ENCODE measurements around the gene WFDC5.
A peak's percentile ranks its signal among the peaks of the same experiment; 100 is the strongest.

Gene WFDC5

GRCh38 chr20:45149062-45149461 is 34.1 kb upstream of the WFDC5 start:
- TF ChIP-seq TCF12 (IDR thresholded peaks at IDR 0.05; ENCODE audit: low read depth) (no peak), TAF1 (IDR thresholded peaks at IDR 0.05; ENCODE audit: low read depth) (no peak)

GRCh38 chr20:45140836-45141235 is 25.9 kb upstream of the WFDC5 start:
- no peak for TF ChIP-seq FOXM1 (IDR thresholded peaks at IDR 0.05; ENCODE audit: borderline replicate concordance, low read depth)
- TF ChIP-seq RAD21 (IDR thresholded peaks at IDR 0.05; ENCODE audit: low read depth), result no peak
- no peak for TF ChIP-seq TEAD4 (IDR thresholded peaks at IDR 0.05)
- no peak for TF ChIP-seq TCF12 (IDR thresholded peaks at IDR 0.05; ENCODE audit: low read depth)
- TF ChIP-seq MAX (IDR thresholded peaks at IDR 0.05), result no peak
- TF ChIP-seq CEBPB (IDR thresholded peaks at IDR 0.05), result no peak
- no peak for TF ChIP-seq NFIC (IDR thresholded peaks at IDR 0.05)
- TF ChIP-seq TAF1 (IDR thresholded peaks at IDR 0.05; ENCODE audit: low read depth), result no peak
- TF ChIP-seq ZBTB7A (IDR thresholded peaks at IDR 0.05; ENCODE audit: low read depth), result no peak
- TF ChIP-seq, protein P1, sequence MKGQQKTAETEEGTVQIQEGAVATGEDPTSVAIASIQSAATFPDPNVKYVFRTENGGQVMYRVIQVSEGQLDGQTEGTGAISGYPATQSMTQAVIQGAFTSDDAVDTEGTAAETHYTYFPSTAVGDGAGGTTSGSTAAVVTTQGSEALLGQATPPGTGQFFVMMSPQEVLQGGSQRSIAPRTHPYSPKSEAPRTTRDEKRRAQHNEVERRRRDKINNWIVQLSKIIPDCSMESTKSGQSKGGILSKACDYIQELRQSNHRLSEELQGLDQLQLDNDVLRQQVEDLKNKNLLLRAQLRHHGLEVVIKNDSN (IDR thresholded peaks at IDR 0.05), result no peak
- no peak for TF ChIP-seq CREB1 (IDR thresholded peaks at IDR 0.05; ENCODE audit: low read depth)
- TF ChIP-seq EGR1 (IDR thresholded peaks at IDR 0.05), result no peak
- no peak for TF ChIP-seq YY1 (IDR thresholded peaks at IDR 0.05; ENCODE audit: low read depth)
- TF ChIP-seq EP300 (IDR thresholded peaks at IDR 0.05; ENCODE audit: borderline replicate concordance), result no peak

DNA sequence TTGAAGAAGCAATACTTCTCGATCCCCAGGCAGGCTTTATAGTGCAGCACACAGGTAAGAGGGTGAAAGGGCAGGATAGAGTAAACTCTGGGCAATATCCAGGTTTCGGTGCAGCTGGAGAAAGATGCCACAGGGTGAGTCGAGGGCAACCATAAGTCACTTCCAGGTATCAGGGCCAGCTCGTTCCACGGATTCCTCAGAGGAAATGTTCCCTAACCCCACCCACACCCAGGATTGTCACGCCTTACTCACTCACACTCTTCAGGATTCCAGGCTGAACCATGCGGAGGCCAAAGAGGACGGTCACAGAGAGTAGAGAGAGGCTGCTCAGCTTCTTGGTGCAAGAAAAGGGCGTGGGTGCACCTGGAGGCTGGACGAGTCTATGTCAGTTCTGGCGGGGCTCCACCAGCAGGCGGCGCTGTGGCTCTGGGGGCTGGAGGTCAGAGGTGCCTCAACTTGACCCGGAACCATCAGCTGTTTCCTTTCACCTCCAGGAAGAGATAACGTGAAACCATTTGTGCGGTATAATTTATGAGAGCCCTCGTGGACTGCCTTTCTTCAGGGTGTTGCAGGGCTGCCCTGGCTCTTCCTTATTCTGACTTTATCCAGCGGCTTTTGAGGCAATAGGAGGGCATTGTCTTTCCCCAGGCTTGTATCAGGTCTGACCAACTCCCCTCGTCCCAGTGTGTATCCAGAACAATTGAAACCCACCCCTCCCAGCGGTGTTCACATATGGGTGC is 23.8 kb upstream of the WFDC5 start:
- TF ChIP-seq, protein P1 (IDR thresholded peaks at IDR 0.05), result no peak
- TF ChIP-seq NFIC (IDR thresholded peaks at IDR 0.05) (no peak), FOXM1 (IDR thresholded peaks at IDR 0.05; ENCODE audit: borderline replicate concordance, low read depth) (no peak), MAX (IDR thresholded peaks at IDR 0.05) (0 out of 2 replicates have a peak, but pooled peaks have one; percentile 35), TAF1 (IDR thresholded peaks at IDR 0.05; ENCODE audit: low read depth) (no peak), RAD21 (IDR thresholded peaks at IDR 0.05; ENCODE audit: low read depth) (peak; percentile 95), CEBPB (IDR thresholded peaks at IDR 0.05) (no peak), EGR1 (IDR thresholded peaks at IDR 0.05) (no peak), CREB1 (IDR thresholded peaks at IDR 0.05; ENCODE audit: low read depth) (no peak), YY1 (IDR thresholded peaks at IDR 0.05; ENCODE audit: low read depth) (no peak)
- TF ChIP-seq, protein P2, sequence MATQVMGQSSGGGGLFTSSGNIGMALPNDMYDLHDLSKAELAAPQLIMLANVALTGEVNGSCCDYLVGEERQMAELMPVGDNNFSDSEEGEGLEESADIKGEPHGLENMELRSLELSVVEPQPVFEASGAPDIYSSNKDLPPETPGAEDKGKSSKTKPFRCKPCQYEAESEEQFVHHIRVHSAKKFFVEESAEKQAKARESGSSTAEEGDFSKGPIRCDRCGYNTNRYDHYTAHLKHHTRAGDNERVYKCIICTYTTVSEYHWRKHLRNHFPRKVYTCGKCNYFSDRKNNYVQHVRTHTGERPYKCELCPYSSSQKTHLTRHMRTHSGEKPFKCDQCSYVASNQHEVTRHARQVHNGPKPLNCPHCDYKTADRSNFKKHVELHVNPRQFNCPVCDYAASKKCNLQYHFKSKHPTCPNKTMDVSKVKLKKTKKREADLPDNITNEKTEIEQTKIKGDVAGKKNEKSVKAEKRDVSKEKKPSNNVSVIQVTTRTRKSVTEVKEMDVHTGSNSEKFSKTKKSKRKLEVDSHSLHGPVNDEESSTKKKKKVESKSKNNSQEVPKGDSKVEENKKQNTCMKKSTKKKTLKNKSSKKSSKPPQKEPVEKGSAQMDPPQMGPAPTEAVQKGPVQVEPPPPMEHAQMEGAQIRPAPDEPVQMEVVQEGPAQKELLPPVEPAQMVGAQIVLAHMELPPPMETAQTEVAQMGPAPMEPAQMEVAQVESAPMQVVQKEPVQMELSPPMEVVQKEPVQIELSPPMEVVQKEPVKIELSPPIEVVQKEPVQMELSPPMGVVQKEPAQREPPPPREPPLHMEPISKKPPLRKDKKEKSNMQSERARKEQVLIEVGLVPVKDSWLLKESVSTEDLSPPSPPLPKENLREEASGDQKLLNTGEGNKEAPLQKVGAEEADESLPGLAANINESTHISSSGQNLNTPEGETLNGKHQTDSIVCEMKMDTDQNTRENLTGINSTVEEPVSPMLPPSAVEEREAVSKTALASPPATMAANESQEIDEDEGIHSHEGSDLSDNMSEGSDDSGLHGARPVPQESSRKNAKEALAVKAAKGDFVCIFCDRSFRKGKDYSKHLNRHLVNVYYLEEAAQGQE (IDR thresholded peaks at IDR 0.05; ENCODE audit: low read depth), result no peak

GRCh38 chr20:45136911-45137310 is 21.9 kb upstream of the WFDC5 start:
- TF ChIP-seq RAD21 (IDR thresholded peaks at IDR 0.05; ENCODE audit: low read depth) (no peak), CREB1 (IDR thresholded peaks at IDR 0.05; ENCODE audit: low read depth) (no peak), MAX (IDR thresholded peaks at IDR 0.05) (no peak), CEBPB (IDR thresholded peaks at IDR 0.05) (no peak), TCF12 (IDR thresholded peaks at IDR 0.05; ENCODE audit: low read depth) (no peak), EP300 (IDR thresholded peaks at IDR 0.05; ENCODE audit: borderline replicate concordance) (no peak)
- TF ChIP-seq, protein P2 (IDR thresholded peaks at IDR 0.05; ENCODE audit: low read depth), result no peak

GRCh38 chr20:45128099-45128498 is 13.1 kb upstream of the WFDC5 start:
- TF ChIP-seq, protein P1 (IDR thresholded peaks at IDR 0.05), result peak; percentile 47; the same call in 1 of the 2 replicates
- TF ChIP-seq TEAD4 (IDR thresholded peaks at IDR 0.05), result no peak

DNA sequence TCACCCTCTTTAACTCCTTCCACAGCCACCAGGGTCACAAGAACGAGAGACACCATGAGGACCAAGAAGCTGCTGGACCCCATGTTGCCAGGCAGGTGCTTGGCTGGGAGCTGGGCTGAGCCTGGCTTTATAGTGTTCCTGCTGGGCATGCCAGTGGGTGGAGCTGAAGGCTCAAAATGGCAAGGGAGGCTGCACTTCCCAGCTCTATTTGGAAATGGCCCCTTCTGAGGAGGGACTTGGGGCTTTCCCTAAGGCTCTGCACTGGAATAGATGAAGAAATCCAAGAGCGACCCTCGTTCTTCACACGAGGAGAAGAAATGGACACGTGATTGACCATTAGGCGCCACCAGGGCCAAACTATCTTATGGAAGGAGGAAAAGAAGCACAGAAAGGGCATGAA is 9.4 kb upstream of the WFDC5 start, which contains the start of gene WFDC12:
TSS of gene WFDC12 (minus strand) at position 101 of the 400 bp plus-strand sequence. CDS start at position 83, 18 bp downstream.
- TF ChIP-seq, protein P1 (IDR thresholded peaks at IDR 0.05), result no peak
- peak; percentile 42; the same call in 1 of the 2 replicates for TF ChIP-seq RAD21 (IDR thresholded peaks at IDR 0.05; ENCODE audit: low read depth)

All from Ishikawa (cell line).